Tibial artery (tissue), 4 donors: Measurements from ENCODE around the gene DISC1.
"Not testable (repeated sequence)": the region's sequence is repeated elsewhere in the genome, so short reads cannot be mapped to it uniquely, and the experiment has no call there.

Experiments
- DNase-seq, 2 donors: peaks; one replicate each; pipeline ENCODE4 v3.0.0-alpha.2; 2019
- H3K27ac ChIP-seq, 2 donors: fragments of 200-600 bp; sonication (generic) in 1 of 2; 1 replicate in 1 of 2; 2 replicates in 1 of 2; pipeline ENCODE4 v1.5.1; 2018 to 2019; ENCODE audit warnings: mild to moderate bottlenecking in 1 of 2
- H3K27me3 ChIP-seq, 2 donors: fragments of 200-600 bp; sonication (generic) in 1 of 2; one replicate each; pipeline versions ENCODE4 v1.5.1 to v1.6.0; 2016 to 2019
- H3K36me3 ChIP-seq, 3 donors: fragments of 200-600 bp; sonication (generic) in 2 of 3; one replicate each; pipeline ENCODE4 v1.5.1; 2016 to 2019; ENCODE audit warnings: mild to moderate bottlenecking in 2 of 3
- H3K4me1 ChIP-seq, 4 donors: fragments of 200-600 bp; sonication (generic) in 2 of 4; 1 replicate in 3 of 4; 2 replicates in 1 of 4; pipeline ENCODE4 v1.5.1; 2016 to 2019
- H3K4me3 ChIP-seq, 2 donors: fragments of 200-600 bp; sonication (generic) in 1 of 2; 1 replicate in 1 of 2; 2 replicates in 1 of 2; pipeline ENCODE4 v1.5.1; 2018 to 2019; ENCODE audit warnings: mild to moderate bottlenecking in 2 of 2
- H3K9me3 ChIP-seq, 3 donors: fragments of 200-600 bp; sonication (generic) in 1 of 3; one replicate each; pipeline ENCODE4 v1.5.1; 2016 to 2019
- intact Hi-C: fragments of 100-400 bp; cut with DNase I; formaldehyde crosslinking; loops from one replicate; pipeline ENCODE4 v1.15.0; 2023; ENCODE audit warnings: low total_unique reads
- TF ChIP-seq, protein P1 (sequence below), 2 experiments: fragments of 200-600 bp in 1 of 2; fragments of 450-650 bp in 1 of 2; IDR thresholded peaks; one replicate each; pipeline ENCODE4 v1.5.1; 2017 to 2019; ENCODE audit warnings: antibody characterized with exemption in 2 of 2, mild to moderate bottlenecking in 1 of 2, moderate library complexity in 1 of 2

DISC1 gene

GRCh38 chr1:231632119-231632518 lies 5.5 kb downstream of the DISC1 start:
- H3K27ac ChIP-seq: no peak overlapping the region
- H3K27me3 ChIP-seq: no peaks in the 10 kb centered on the region
- no peaks in the 10 kb centered on the region for H3K9me3 ChIP-seq
- no peaks in the 10 kb centered on the region for H3K36me3 ChIP-seq
- H3K4me1 ChIP-seq: peaks cover 0 to 7% (median 6%) of the 10 kb centered on the region in 4 donors
- intact Hi-C loops: no loop called here
- DNase-seq: no peak
- no peak overlapping the region for H3K4me3 ChIP-seq
- TF ChIP-seq, protein P1, sequence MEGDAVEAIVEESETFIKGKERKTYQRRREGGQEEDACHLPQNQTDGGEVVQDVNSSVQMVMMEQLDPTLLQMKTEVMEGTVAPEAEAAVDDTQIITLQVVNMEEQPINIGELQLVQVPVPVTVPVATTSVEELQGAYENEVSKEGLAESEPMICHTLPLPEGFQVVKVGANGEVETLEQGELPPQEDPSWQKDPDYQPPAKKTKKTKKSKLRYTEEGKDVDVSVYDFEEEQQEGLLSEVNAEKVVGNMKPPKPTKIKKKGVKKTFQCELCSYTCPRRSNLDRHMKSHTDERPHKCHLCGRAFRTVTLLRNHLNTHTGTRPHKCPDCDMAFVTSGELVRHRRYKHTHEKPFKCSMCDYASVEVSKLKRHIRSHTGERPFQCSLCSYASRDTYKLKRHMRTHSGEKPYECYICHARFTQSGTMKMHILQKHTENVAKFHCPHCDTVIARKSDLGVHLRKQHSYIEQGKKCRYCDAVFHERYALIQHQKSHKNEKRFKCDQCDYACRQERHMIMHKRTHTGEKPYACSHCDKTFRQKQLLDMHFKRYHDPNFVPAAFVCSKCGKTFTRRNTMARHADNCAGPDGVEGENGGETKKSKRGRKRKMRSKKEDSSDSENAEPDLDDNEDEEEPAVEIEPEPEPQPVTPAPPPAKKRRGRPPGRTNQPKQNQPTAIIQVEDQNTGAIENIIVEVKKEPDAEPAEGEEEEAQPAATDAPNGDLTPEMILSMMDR (IDR thresholded peaks at IDR 0.05): no peak

DNA sequence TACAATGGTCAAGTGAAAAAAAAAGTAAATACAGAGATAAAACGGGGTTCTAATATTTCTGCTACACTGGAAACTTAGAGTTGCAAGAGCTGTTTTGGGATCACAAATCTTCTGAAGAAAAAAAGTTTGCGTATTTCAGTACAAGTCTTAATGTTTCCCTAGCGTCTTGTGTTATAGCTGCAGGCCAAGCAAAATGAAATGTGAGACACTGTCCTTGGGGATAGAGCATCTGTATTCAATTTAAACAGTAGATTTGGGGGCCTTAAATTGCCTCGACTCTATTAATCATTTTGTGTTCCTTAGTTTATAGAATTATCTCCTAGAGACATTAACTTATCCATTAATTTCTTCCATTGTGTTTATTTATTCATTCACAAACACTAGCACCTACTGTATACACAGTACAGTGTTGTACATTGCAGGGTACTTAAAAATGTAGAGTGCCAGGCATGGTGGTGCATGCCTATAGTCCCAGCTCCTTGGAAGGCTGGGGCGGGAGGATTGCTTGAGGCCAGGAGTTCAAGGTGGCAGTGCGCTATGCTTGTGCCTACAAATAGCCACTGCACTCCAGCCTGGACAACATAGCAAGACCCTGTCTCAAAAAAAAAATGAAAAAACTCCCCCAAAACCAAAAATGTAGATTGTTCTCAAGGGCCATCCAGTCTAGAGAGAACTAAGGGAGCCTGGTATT lies 7.9 kb downstream of the DISC1 start:
- H3K36me3 ChIP-seq: no peaks in the 10 kb centered on the region
- intact Hi-C loops: no loop called here
- H3K9me3 ChIP-seq: no peaks in the 10 kb centered on the region
- no peak overlapping the region for H3K27ac ChIP-seq
- TF ChIP-seq, protein P1 (IDR thresholded peaks at IDR 0.05): no peak
- no peak for DNase-seq
- H3K4me3 ChIP-seq: no peak overlapping the region
- H3K27me3 ChIP-seq: no peaks in the 10 kb centered on the region
- no peaks in the 10 kb centered on the region for H3K4me1 ChIP-seq

GRCh38 chr1:231636157-231636556 lies 9.6 kb downstream of the DISC1 start:
- intact Hi-C loops: no loop called here
- DNase-seq: no peak
- Histone ChIP-seq H3K27me3 (no peaks in the 10 kb centered on the region), H3K36me3 (no peaks in the 10 kb centered on the region), H3K27ac (no peak overlapping the region), H3K4me3 (no peak overlapping the region), H3K4me1 (no peaks in the 10 kb centered on the region), H3K9me3 (no peaks in the 10 kb centered on the region)
- TF ChIP-seq, protein P1 (IDR thresholded peaks at IDR 0.05): no peak

DNA sequence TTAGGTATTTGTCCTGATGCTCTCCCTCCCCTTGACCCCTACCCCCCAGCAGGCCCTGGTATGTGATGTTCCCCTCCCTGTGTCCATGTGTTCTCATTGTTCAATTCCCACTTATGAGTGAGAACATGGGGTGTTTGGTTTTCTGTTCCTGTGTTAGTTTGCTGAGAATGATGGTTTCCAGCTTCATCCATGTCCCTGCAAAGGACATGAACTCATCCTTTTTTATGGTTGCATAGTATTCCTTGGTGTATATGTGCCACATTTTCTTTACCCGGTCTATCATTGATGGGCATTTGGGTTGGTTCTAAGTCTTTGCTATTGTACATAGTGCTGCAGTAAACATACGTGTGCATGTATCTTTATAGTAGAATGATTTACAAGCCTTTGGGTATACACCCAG lies 10.3 kb downstream of the DISC1 start:
- DNase-seq, H3K9me3 ChIP-seq, H3K4me1 ChIP-seq, H3K4me3 ChIP-seq, H3K36me3 ChIP-seq, H3K27me3 ChIP-seq, H3K27ac ChIP-seq, intact Hi-C loops: not testable (repeated sequence)

DNA sequence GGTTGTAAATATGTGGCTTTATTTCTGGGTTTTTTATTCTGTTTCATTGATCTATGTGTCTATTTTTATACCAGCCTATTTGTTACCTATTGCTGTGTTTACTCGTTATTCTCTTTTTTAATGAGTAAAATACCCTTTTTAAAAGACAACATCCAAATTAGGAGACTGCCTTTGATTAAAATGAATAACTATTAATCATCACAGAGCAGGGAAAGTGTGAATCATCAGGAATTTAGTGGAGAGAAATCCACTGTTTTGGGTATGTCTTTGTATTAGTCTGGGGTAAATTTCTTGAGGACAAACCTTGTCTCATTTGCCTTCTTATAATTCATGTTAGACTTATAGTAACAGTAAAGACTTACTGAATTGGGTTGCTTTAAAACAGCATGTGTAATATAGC lies 12.1 kb downstream of the DISC1 start:
- no peaks in the 10 kb centered on the region for H3K36me3 ChIP-seq
- no peaks in the 10 kb centered on the region for H3K9me3 ChIP-seq
- no peak for DNase-seq
- H3K27ac ChIP-seq: no peak overlapping the region
- TF ChIP-seq, protein P1 (IDR thresholded peaks at IDR 0.05): no peak
- peaks cover 0 to 9% (median 0%) of the 10 kb centered on the region in 4 donors for H3K4me1 ChIP-seq
- H3K4me3 ChIP-seq: no peak overlapping the region
- H3K27me3 ChIP-seq: no peaks in the 10 kb centered on the region
- intact Hi-C loops: no loop called here

DNA sequence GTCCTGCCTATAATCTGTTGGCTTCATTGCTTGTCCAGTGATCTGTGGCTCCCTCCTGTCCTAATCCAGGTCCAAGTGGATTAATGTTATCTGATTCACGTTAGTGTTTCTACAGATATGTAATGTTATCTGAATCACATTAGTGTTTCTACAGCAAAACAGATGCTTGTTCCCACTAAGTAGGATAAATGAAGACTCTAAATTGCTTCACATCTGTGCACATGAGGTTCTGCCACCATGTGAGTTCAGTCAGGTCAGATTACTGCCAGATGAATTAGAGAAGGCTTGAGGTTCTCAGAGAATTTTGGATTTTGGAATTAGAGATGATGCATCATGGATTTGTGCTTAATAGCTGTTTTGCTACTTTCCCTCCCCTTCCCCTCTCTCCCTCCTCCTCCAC lies 13.2 kb downstream of the DISC1 start:
- no peak overlapping the region for H3K27ac ChIP-seq
- peaks cover 0 to 12% (median 0%) of the 10 kb centered on the region in 4 donors for H3K4me1 ChIP-seq
- intact Hi-C loops: no loop called here
- TF ChIP-seq, protein P1 (IDR thresholded peaks at IDR 0.05): no peak
- H3K9me3 ChIP-seq: no peaks in the 10 kb centered on the region
- H3K27me3 ChIP-seq: no peaks in the 10 kb centered on the region
- no peak overlapping the region for H3K4me3 ChIP-seq
- no peaks in the 10 kb centered on the region for H3K36me3 ChIP-seq
- no peak for DNase-seq

- peaks cover 0 to 12% (median 0%) of the 10 kb centered on the region in 4 donors for H3K4me1 ChIP-seq
- DNase-seq, H3K4me3 ChIP-seq, intact Hi-C loops, H3K9me3 ChIP-seq, H3K27ac ChIP-seq, H3K36me3 ChIP-seq, H3K27me3 ChIP-seq: not testable (repeated sequence)
Measured at GRCh38 chr1:231641444-231641843, 14.9 kb downstream of the DISC1 start.

GRCh38 chr1:231642061-231642460 lies 15.5 kb downstream of the DISC1 start:
- H3K36me3 ChIP-seq, H3K27ac ChIP-seq, H3K4me3 ChIP-seq, intact Hi-C loops, H3K9me3 ChIP-seq, H3K27me3 ChIP-seq, DNase-seq: not testable (repeated sequence)
- peaks cover 0 to 12% (median 0%) of the 10 kb centered on the region in 4 donors for H3K4me1 ChIP-seq
